ENCODE measurements around the gene PNMA8C.

Gene PNMA8C

GRCh38 chr19:46410205-46411087, 18.3 kb downstream of the PNMA8C start:
- TF ChIP-seq USF1 (IDR thresholded peaks at IDR 0.05) (no peak), CEBPB (IDR thresholded peaks at IDR 0.05) (no peak), YY1 (IDR thresholded peaks at IDR 0.05; ENCODE audit: low read depth) (no peak), RAD21 (IDR thresholded peaks at IDR 0.05; ENCODE audit: low read depth) (no peak), EGR1 (IDR thresholded peaks at IDR 0.05) (no peak), TAF1 (IDR thresholded peaks at IDR 0.05; ENCODE audit: low read depth) (no peak), REST (IDR thresholded peaks at IDR 0.05; ENCODE audit: low read depth) (no peak), EP300 (IDR thresholded peaks at IDR 0.05; ENCODE audit: borderline replicate concordance) (no peak), NFIC (IDR thresholded peaks at IDR 0.05) (no peak), CREB1 (IDR thresholded peaks at IDR 0.05; ENCODE audit: low read depth) (no peak), TEAD4 (IDR thresholded peaks at IDR 0.05) (no peak), MAX (IDR thresholded peaks at IDR 0.05) (no peak), TCF12 (IDR thresholded peaks at IDR 0.05; ENCODE audit: low read depth) (no peak), ZBTB7A (IDR thresholded peaks at IDR 0.05; ENCODE audit: low read depth) (no peak), FOXM1 (IDR thresholded peaks at IDR 0.05; ENCODE audit: borderline replicate concordance, low read depth) (no peak)

DNA sequence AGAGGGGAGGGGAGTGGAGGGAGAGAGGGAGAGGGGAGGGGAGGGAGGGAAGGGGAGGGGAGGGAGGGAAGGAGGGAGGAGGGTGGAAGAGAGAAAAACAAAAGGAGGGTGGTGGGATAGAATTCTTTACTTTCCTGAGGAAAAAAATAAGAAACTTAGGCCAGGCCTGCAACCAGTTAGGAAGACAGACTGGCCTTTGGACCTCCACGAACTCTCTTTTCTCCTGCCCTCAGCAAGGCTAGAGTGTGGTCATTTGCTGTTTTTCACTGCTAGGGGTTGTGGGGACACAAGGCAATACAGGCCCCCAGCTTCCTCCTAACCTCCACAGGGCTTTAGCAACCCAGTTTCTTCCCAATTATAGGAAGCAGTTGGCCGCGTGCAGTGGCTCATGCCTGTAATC, 19.5 kb downstream of the PNMA8C start:
- TF ChIP-seq NFIC (IDR thresholded peaks at IDR 0.05) (no peak), TEAD4 (IDR thresholded peaks at IDR 0.05) (no peak), TCF12 (IDR thresholded peaks at IDR 0.05; ENCODE audit: low read depth) (no peak), REST (IDR thresholded peaks at IDR 0.05; ENCODE audit: low read depth) (no peak), TAF1 (IDR thresholded peaks at IDR 0.05; ENCODE audit: low read depth) (no peak), YY1 (IDR thresholded peaks at IDR 0.05; ENCODE audit: low read depth) (no peak), RAD21 (IDR thresholded peaks at IDR 0.05; ENCODE audit: low read depth) (no peak), EGR1 (IDR thresholded peaks at IDR 0.05) (no peak), EP300 (IDR thresholded peaks at IDR 0.05; ENCODE audit: borderline replicate concordance) (no peak), USF1 (IDR thresholded peaks at IDR 0.05) (no peak), FOXM1 (IDR thresholded peaks at IDR 0.05; ENCODE audit: borderline replicate concordance, low read depth) (no peak)

DNA sequence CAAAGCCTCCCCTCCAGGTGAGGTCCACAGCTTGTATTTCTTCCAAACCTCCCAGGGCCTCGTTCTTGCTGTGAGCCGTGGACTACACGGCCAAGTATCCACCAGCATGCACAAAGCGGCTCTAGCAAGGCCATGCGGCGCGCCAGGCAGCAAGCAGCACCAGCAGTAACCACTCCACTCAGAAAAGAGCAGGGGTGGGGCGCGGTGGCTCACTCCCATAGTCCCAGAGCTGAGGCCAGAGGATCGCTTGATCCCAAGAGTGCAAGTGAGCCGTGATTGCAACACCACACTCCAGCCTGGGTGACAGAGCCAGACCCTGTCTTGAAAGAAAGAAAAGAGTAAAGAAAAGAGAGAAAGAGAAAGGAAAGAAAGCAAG, 20.1 kb downstream of the PNMA8C start:
- no peak for TF ChIP-seq FOXM1 (IDR thresholded peaks at IDR 0.05; ENCODE audit: borderline replicate concordance, low read depth)
- TF ChIP-seq TEAD4 (IDR thresholded peaks at IDR 0.05), result no peak
- TF ChIP-seq USF1 (IDR thresholded peaks at IDR 0.05), result no peak
- TF ChIP-seq CEBPB (IDR thresholded peaks at IDR 0.05), result no peak
- no peak for TF ChIP-seq NFIC (IDR thresholded peaks at IDR 0.05)
- TF ChIP-seq RAD21 (IDR thresholded peaks at IDR 0.05; ENCODE audit: low read depth), result no peak
- TF ChIP-seq YY1 (IDR thresholded peaks at IDR 0.05; ENCODE audit: low read depth), result no peak
- TF ChIP-seq ZBTB7A (IDR thresholded peaks at IDR 0.05; ENCODE audit: low read depth), result no peak

DNA sequence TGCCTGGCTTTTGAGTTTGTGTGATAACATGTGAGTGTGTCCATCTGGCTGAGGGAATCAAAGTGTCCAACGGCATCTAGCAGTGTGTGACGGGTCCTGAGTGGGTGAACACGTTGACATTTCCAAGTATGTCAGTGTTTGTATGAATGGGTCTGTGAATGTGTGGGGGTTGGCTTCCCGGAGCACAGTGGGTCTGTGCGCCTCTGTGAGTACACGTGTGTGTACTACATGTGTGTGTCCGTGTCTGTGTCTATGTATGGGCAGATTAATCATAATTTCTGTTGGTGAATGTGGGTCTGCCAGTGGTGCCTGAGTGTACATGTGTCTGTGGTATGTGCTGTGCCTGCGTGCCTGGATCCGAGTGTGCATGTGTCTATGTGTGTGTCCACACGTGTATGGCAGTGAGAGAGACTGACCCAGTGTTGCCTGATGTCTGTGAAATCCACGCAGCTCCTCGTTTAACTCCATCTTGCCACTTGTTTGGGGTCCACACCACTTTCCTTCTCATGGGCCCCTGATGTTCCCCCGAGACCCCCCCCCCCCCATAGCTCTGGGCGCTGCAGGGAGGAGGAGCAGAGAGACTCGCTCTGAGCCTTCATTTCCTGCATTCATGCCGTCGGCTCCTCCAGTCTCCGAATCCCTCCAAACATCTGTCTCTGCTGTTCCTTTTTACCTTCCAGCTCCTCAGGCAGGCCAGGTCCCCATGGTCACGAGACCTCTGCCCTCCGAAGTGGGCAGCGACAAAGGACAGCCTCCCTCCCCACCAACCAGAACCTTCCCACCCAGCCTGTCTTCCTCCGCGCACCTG, 20.7 kb downstream of the PNMA8C start:
- TF ChIP-seq NFIC (IDR thresholded peaks at IDR 0.05), result no peak
- no peak for TF ChIP-seq USF1 (IDR thresholded peaks at IDR 0.05)
- no peak for TF ChIP-seq TAF1 (IDR thresholded peaks at IDR 0.05; ENCODE audit: low read depth)
- TF ChIP-seq TEAD4 (IDR thresholded peaks at IDR 0.05), result no peak
- no peak for TF ChIP-seq MAX (IDR thresholded peaks at IDR 0.05)
- no peak for TF ChIP-seq ZBTB7A (IDR thresholded peaks at IDR 0.05; ENCODE audit: low read depth)
- TF ChIP-seq TCF12 (IDR thresholded peaks at IDR 0.05; ENCODE audit: low read depth), result no peak
- no peak for TF ChIP-seq EGR1 (IDR thresholded peaks at IDR 0.05)
- TF ChIP-seq CEBPB (IDR thresholded peaks at IDR 0.05), result no peak
- no peak for TF ChIP-seq FOXM1 (IDR thresholded peaks at IDR 0.05; ENCODE audit: borderline replicate concordance, low read depth)
- TF ChIP-seq CREB1 (IDR thresholded peaks at IDR 0.05; ENCODE audit: low read depth), result no peak
- no peak for TF ChIP-seq EP300 (IDR thresholded peaks at IDR 0.05; ENCODE audit: borderline replicate concordance)
- no peak for TF ChIP-seq REST (IDR thresholded peaks at IDR 0.05; ENCODE audit: low read depth)

All from Ishikawa (cell line).